ENCODE data around the gene DIABLO. TPM values are rescaled to one million over a fixed set of nuclear protein-coding genes. Genes with fewer than 3 reads are reported as not detected.
A peak's percentile ranks its signal among the peaks of the same experiment; 100 is the strongest.

DIABLO gene
- total RNA-seq, 4 donors from 2014 or later, result 30.8 to 43.6 (median 39.3) TPM

GRCh38 chr12:122227341-122227740 lies 1.5 kb upstream of the DIABLO start:
- H3K4me1 ChIP-seq, result peaks cover 28 to 36% (median 36%) of the 10 kb centered on the region in 4 donors
- intact Hi-C loops (cut with DNase I), result loop anchor here (5.0 kb wide), 1 partner anchor 40 kb away; the partner anchor contains the start of gene VPS33A
- no peak for DNase-seq (ENCODE audit: extremely low spot score)
- 91% methylated on average over 12 of the region's 17 CpGs for WGBS
- no peak for TF ChIP-seq EP300 (IDR thresholded peaks at IDR 0.05)
- TF ChIP-seq POLR2AphosphoS5 (IDR thresholded peaks at IDR 0.05), result no peak
- TF ChIP-seq CTCF (IDR thresholded peaks at IDR 0.05), result no peak
- TF ChIP-seq POLR2A (IDR thresholded peaks at IDR 0.05; ENCODE audit: low read depth), result no peak
- no peaks in the 10 kb centered on the region for H3K27me3 ChIP-seq
- H3K9me3 ChIP-seq, result no peaks in the 10 kb centered on the region
- peaks cover 13 to 59% (median 43%) of the 10 kb centered on the region in 4 donors for H3K36me3 ChIP-seq
- no peak overlapping the region for H3K4me3 ChIP-seq
- H3K27ac ChIP-seq (replicated peaks in 1 of 4), result no peak overlapping the region

- H3K27ac ChIP-seq (replicated peaks in 1 of 4), result peak overlapping the region; percentile 34 to 97 (median 67)
- H3K4me3 ChIP-seq, result peak overlapping the region; percentile 70 to 97 (median 92)
- no peak for TF ChIP-seq EP300 (IDR thresholded peaks at IDR 0.05)
- TF ChIP-seq POLR2AphosphoS5 (IDR thresholded peaks at IDR 0.05), result no peak
- no peak for TF ChIP-seq POLR2A (IDR thresholded peaks at IDR 0.05; ENCODE audit: low read depth)
- no peak for TF ChIP-seq CTCF (IDR thresholded peaks at IDR 0.05)
- H3K36me3 ChIP-seq, result peaks cover 5 to 59% (median 43%) of the 10 kb centered on the region in 4 donors
- H3K9me3 ChIP-seq, result no peaks in the 10 kb centered on the region
- H3K4me1 ChIP-seq, result peaks cover 28 to 36% (median 36%) of the 10 kb centered on the region in 4 donors
- no peaks in the 10 kb centered on the region for H3K27me3 ChIP-seq
- 33% methylated on average over 11 of the region's 55 CpGs for WGBS
- DNase-seq (ENCODE audit: extremely low spot score), result no peak
- intact Hi-C loops (cut with DNase I), result loop anchor here (5.0 kb wide), 1 partner anchor 41 kb away; the partner anchor contains the start of gene VPS33A
These were observed 694 bp upstream of the DIABLO start for GRCh38 chr12:122226366-122227125.

GRCh38 chr12:122216445-122216844 lies 9.4 kb downstream of the DIABLO start:
- H3K9me3 ChIP-seq, result no peaks in the 10 kb centered on the region
- DNase-seq (ENCODE audit: extremely low spot score), result no peak
- no peak overlapping the region for H3K27ac ChIP-seq (replicated peaks in 1 of 4)
- no peak for TF ChIP-seq CTCF (IDR thresholded peaks at IDR 0.05)
- no peak for TF ChIP-seq EP300 (IDR thresholded peaks at IDR 0.05)
- TF ChIP-seq POLR2A (IDR thresholded peaks at IDR 0.05; ENCODE audit: low read depth), result no peak
- WGBS, result 92% methylated on average over 1 of the region's 1 CpG
- H3K4me1 ChIP-seq, result no peaks in the 10 kb centered on the region
- H3K4me3 ChIP-seq, result no peak overlapping the region
- intact Hi-C loops (cut with DNase I), result no loop called here
- H3K36me3 ChIP-seq, result peaks cover 65 to 99% (median 91%) of the 10 kb centered on the region in 4 donors
- H3K27me3 ChIP-seq, result no peaks in the 10 kb centered on the region

- Histone ChIP-seq H3K27me3 (no peaks in the 10 kb centered on the region), H3K9me3 (no peaks in the 10 kb centered on the region), H3K36me3 (peaks cover 70 to 99% (median 90%) of the 10 kb centered on the region in 4 donors), H3K4me1 (no peaks in the 10 kb centered on the region), H3K27ac (replicated peaks in 1 of 4) (no peak overlapping the region), H3K4me3 (no peak overlapping the region)
- TF ChIP-seq CTCF (IDR thresholded peaks at IDR 0.05) (no peak), EP300 (IDR thresholded peaks at IDR 0.05) (no peak), POLR2A (IDR thresholded peaks at IDR 0.05; ENCODE audit: low read depth) (no peak), POLR2AphosphoS5 (IDR thresholded peaks at IDR 0.05) (no peak)
- intact Hi-C loops (cut with DNase I), result no loop called here
- WGBS, result 63% methylated on average over 5 of the region's 5 CpGs
- no peak for DNase-seq (ENCODE audit: extremely low spot score)
These were observed 10.1 kb downstream of the DIABLO start for GRCh38 chr12:122215771-122216170.
